Measurements from ENCODE around the gene SVBP. TPM values are rescaled to one million over a fixed set of nuclear protein-coding genes. Genes with fewer than 3 reads are reported as not detected.

Gene SVBP
- total RNA-seq, 1 experiment from 2014 or later: 32.6 TPM

- DNase-seq: no peak
- ChIA-PET POLR2A (ENCODE audit: unreplicated experiment) (no interaction called here), CTCF (interaction anchor here (0.6 to 1.4 kb wide), 2 partner anchors 248 to 294 kb away, joined by 4 to 13 read pairs; no protein-coding TSS in a partner anchor)
- no peak overlapping the region for H3K27ac ChIP-seq
- no peaks in the 10 kb centered on the region for H4K20me1 ChIP-seq (ENCODE audit: insufficient read depth)
- no peak overlapping the region for H3K4me2 ChIP-seq
- H3K9me3 ChIP-seq (ENCODE audit: insufficient read depth, low read depth): no peaks in the 10 kb centered on the region
- no peak overlapping the region for H3K4me3 ChIP-seq
- no peaks in the 10 kb centered on the region for H3K27me3 ChIP-seq (ENCODE audit: insufficient read depth, low read depth)
- H3K4me1 ChIP-seq (replicated peaks; ENCODE audit: insufficient read depth): no peaks in the 10 kb centered on the region
- H2AFZ ChIP-seq: no peak overlapping the region
- BruUV-seq (replicated peaks): no TSS peak
- H3K36me3 ChIP-seq (ENCODE audit: low read depth): no peaks in the 10 kb centered on the region
- TF ChIP-seq EZH2 (IDR thresholded peaks at IDR 0.05; ENCODE audit: low read depth) (no peak), CTCF (conservative IDR thresholded peaks at IDR 0.05) (no peak)
- intact Hi-C loops (cut with micrococcal nuclease; ENCODE audit: unreplicated experiment): no loop called here
- 0 out of 2 replicates have a peak, but pooled peaks cover 4% of the 10 kb centered on the region for H3F3A ChIP-seq (ENCODE audit: insufficient read depth, low read depth)
- no peaks in the 10 kb centered on the region for H3K9me2 ChIP-seq (ENCODE audit: insufficient read depth)
- no peaks in the 10 kb centered on the region for H3K79me2 ChIP-seq (ENCODE audit: low read depth)
These were observed 37.0 kb downstream of the SVBP start for GRCh38 chr1:42780176-42780575.

DNA sequence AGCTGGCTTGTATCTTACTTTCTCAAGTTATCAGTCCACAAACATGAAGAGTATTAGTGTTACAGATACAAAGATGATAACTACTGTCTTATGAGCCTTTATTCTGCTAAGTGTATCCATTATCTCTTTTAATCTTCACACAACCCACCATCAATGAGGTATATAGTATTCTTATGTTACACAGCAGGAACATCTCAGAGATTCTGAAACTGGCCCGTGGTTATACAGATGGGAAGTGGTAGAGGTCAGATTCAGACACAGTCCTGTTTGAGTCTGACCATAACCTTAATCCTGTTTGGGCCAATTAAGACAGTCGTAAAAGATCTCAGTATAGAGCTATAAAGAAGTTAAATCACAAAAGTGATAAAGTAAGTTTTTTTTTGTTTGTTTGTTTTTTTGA lies 37.5 kb downstream of the SVBP start:
- no peaks in the 10 kb centered on the region for H3K79me2 ChIP-seq (ENCODE audit: low read depth)
- H3K4me1 ChIP-seq (replicated peaks; ENCODE audit: insufficient read depth): no peaks in the 10 kb centered on the region
- no peaks in the 10 kb centered on the region for H3K36me3 ChIP-seq (ENCODE audit: low read depth)
- no peaks in the 10 kb centered on the region for H3K9me3 ChIP-seq (ENCODE audit: insufficient read depth, low read depth)
- intact Hi-C loops (cut with micrococcal nuclease; ENCODE audit: unreplicated experiment): loop anchor here (2.0 to 10.0 kb wide), 2 partner anchors 133 to 635 kb away; no protein-coding TSS in a partner anchor
- TF ChIP-seq CTCF (conservative IDR thresholded peaks at IDR 0.05) (no peak), EZH2 (IDR thresholded peaks at IDR 0.05; ENCODE audit: low read depth) (no peak)
- H3K27me3 ChIP-seq (ENCODE audit: insufficient read depth, low read depth): no peaks in the 10 kb centered on the region
- DNase-seq: no peak
- H3F3A ChIP-seq (ENCODE audit: insufficient read depth, low read depth): 0 out of 2 replicates have a peak, but pooled peaks cover 4% of the 10 kb centered on the region
- no peak overlapping the region for H3K4me3 ChIP-seq
- no peaks in the 10 kb centered on the region for H3K9me2 ChIP-seq (ENCODE audit: insufficient read depth)
- no peak overlapping the region for H3K27ac ChIP-seq
- ChIA-PET CTCF (interaction anchor here (1.4 to 1.6 kb wide), 2 partner anchors 144 to 294 kb away, joined by 3 to 13 read pairs; no protein-coding TSS in a partner anchor), POLR2A (ENCODE audit: unreplicated experiment) (no interaction called here)
- BruUV-seq (replicated peaks): no TSS peak
- H3K4me2 ChIP-seq: no peak overlapping the region
- no peak overlapping the region for H2AFZ ChIP-seq
- no peaks in the 10 kb centered on the region for H4K20me1 ChIP-seq (ENCODE audit: insufficient read depth)

DNA sequence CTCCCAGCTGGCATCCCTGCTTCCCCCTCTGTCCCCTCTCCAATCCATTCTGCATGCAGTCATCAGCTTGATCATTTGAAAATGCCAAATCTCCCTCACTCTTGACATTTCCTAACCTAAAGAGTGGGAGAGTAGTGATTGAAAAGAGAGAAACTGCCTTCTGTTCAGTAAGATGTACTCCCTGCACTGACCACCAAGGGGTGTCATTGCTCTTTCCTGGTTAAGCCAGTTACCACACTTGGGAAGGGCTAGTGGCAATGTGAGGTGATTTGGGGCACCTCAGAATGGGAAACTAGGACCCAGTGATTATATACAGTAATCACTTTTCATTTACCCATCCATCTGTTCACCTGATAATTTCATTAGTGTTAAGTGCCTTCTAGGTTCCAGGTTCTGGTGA lies 39.3 kb downstream of the SVBP start:
- POLR2A ChIA-PET (ENCODE audit: unreplicated experiment): no interaction called here
- H4K20me1 ChIP-seq (ENCODE audit: insufficient read depth): no peaks in the 10 kb centered on the region
- no peaks in the 10 kb centered on the region for H3K9me2 ChIP-seq (ENCODE audit: insufficient read depth)
- H2AFZ ChIP-seq: no peak overlapping the region
- no peak overlapping the region for H3K4me3 ChIP-seq
- no peaks in the 10 kb centered on the region for H3K9me3 ChIP-seq (ENCODE audit: insufficient read depth, low read depth)
- CTCF ChIA-PET: interaction anchor here (0.6 to 1.6 kb wide), 6 partner anchors 9 to 1284 kb away, joined by 3 to 9 read pairs (median 4); no protein-coding TSS in a partner anchor
- H3K27ac ChIP-seq: no peak overlapping the region
- peak in 1 of 2 experiments; percentile 37 for DNase-seq
- no peaks in the 10 kb centered on the region for H3K79me2 ChIP-seq (ENCODE audit: low read depth)
- TF ChIP-seq CTCF (conservative IDR thresholded peaks at IDR 0.05) (peak; percentile 84), EZH2 (IDR thresholded peaks at IDR 0.05; ENCODE audit: low read depth) (no peak)
- H3K27me3 ChIP-seq (ENCODE audit: insufficient read depth, low read depth): no peaks in the 10 kb centered on the region
- intact Hi-C loops (cut with micrococcal nuclease; ENCODE audit: unreplicated experiment): loop anchor here (1.0 to 10.0 kb wide), 3 partner anchors 135 to 637 kb away; no protein-coding TSS in a partner anchor
- no peaks in the 10 kb centered on the region for H3K36me3 ChIP-seq (ENCODE audit: low read depth)
- no TSS peak for BruUV-seq (replicated peaks)
- H3K4me2 ChIP-seq: no peak overlapping the region
- H3K4me1 ChIP-seq (replicated peaks; ENCODE audit: insufficient read depth): no peaks in the 10 kb centered on the region
- H3F3A ChIP-seq (ENCODE audit: insufficient read depth, low read depth): 0 out of 2 replicates have a peak, but pooled peaks cover 4% of the 10 kb centered on the region

Data from PC-9 (cell line).